Measurements from ENCODE around the gene TMEM245. TPM values are rescaled to one million over a fixed set of nuclear protein-coding genes. Genes with fewer than 3 reads are reported as not detected.
A peak's percentile ranks its signal among the peaks of the same experiment; 100 is the strongest.

Gene TMEM245
- total and polyA plus RNA-seq, 2 of the 13 experiments (the other 11 are each of a cell fraction or from before 2014, with no cell fraction given) = 53.5 to 55.4 TPM

DNA sequence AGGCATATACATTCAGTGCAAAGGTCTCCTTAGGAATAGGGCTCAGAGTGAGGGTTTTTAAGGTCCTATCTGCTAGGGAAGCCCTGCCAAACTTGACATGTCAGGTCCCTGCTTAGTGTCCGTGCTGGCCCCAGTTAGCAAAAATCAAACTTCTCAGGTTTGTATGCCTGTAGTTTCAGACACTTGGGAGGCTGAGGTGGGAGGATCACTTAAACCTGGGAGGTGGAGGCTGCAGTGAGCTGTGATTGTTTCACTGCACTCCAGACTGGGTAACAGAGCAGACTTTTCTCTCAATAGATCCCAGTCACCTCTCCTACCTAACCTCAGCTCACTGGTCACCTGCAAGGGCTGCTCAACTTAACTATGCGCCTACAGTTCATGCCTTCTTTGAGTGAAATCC, 18.7 kb upstream of the TMEM245 start:
- CTCF ChIA-PET (ENCODE audit: low intra/inter-chr PET ratio, low total read pairs) = no interaction called here
- peak; percentile 69; the same call in 1 of the 2 replicates for TF ChIP-seq ZNF770 (CRISPR knock-in tag; IDR thresholded peaks at IDR 0.05)
- TF ChIP-seq ZNF768 (CRISPR knock-in tag; IDR thresholded peaks at IDR 0.05) = no peak
- Histone ChIP-seq H3K4me3 (replicated peaks in 1 of 3; ENCODE audit: insufficient read depth in 1 of 3, low read depth in 2 of 3, low read length in 3 of 3) (no peak overlapping the region), H4K20me1 (ENCODE audit: insufficient read depth, low read length) (no peaks in the 10 kb centered on the region), H3K4me2 (ENCODE audit: low read depth, low read length) (no peak overlapping the region), H3K36me3 (replicated peaks in 1 of 2; ENCODE audit: control insufficient read depth in 1 of 2, insufficient read depth in 2 of 2, low read length in 2 of 2) (no peaks in the 10 kb centered on the region), H3K79me2 (ENCODE audit: insufficient read depth, low read length) (no peaks in the 10 kb centered on the region), H2AFZ (ENCODE audit: low read length) (no peak overlapping the region), H3K9ac (ENCODE audit: insufficient read depth, low read depth, low read length) (no peak overlapping the region), H3K4me1 (ENCODE audit: insufficient read depth, low read length) (peaks cover 16% of the 10 kb centered on the region), H3K9me3 (ENCODE audit: low read length) (no peaks in the 10 kb centered on the region), H3K27me3 (ENCODE audit: control insufficient read depth in 1 of 2, insufficient read depth in 2 of 2, low read length in 2 of 2) (no peaks in the 10 kb centered on the region), H3K27ac (ENCODE audit: extremely low read length, insufficient read depth, low read length) (no peak overlapping the region)
- in situ Hi-C loops (cut with HindIII; ENCODE audit: extremely low pct_ligation_motif_present, low pct_unique_long_range_greater_than_20kb) (no loop called here), intact Hi-C loops (cut with micrococcal nuclease; ENCODE audit: unreplicated experiment) (no loop called here)
- POLR2A ChIA-PET = no interaction called here
- WGBS (ENCODE audit: low lambda C conversion rate) = 97% methylated on average over 2 of the region's 2 CpGs
- BruUV-seq (replicated peaks) = no TSS peak
- ATAC-seq = no peak
- no peak for DNase-seq (ENCODE audit: low spot score)
- no peak for FAIRE-seq

DNA sequence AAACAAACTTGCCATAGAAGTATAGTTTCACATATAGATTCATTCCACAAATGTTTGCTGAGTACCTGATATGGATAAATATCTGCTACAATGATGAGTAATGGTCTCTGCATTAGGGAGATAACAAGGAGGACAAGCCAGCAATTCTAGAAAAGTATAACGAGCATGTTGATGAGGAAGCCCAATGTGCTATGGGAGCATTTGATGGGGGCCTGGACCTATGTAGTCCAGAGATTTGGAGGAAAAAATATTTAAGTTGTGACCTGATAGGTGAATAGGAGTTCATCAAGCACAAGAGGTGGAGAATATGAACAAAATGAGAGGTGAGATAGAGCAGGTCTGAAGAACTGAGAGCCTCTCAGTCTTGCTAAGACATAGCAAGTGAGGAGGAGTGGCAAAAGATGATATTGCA, 14.4 kb upstream of the TMEM245 start:
- in situ Hi-C loops (cut with HindIII; ENCODE audit: extremely low pct_ligation_motif_present, low pct_unique_long_range_greater_than_20kb) = no loop called here
- H3K9me3 ChIP-seq (ENCODE audit: low read length) = no peaks in the 10 kb centered on the region
- H4K20me1 ChIP-seq (ENCODE audit: insufficient read depth, low read length) = no peaks in the 10 kb centered on the region
- peaks cover 52% of the 10 kb centered on the region for H3K4me1 ChIP-seq (ENCODE audit: insufficient read depth, low read length)
- H3K79me2 ChIP-seq (ENCODE audit: insufficient read depth, low read length) = no peaks in the 10 kb centered on the region
- no peak for FAIRE-seq
- intact Hi-C loops (cut with micrococcal nuclease; ENCODE audit: unreplicated experiment) = no loop called here
- no peak for DNase-seq (ENCODE audit: low spot score)
- no peaks in the 10 kb centered on the region for H3K27me3 ChIP-seq (ENCODE audit: control insufficient read depth in 1 of 2, insufficient read depth in 2 of 2, low read length in 2 of 2)
- H3K36me3 ChIP-seq (replicated peaks in 1 of 2; ENCODE audit: control insufficient read depth in 1 of 2, insufficient read depth in 2 of 2, low read length in 2 of 2) = no peaks in the 10 kb centered on the region
- no peak overlapping the region for H3K27ac ChIP-seq (ENCODE audit: extremely low read length, insufficient read depth, low read length)
- BruUV-seq (replicated peaks) = no TSS peak
- CTCF ChIA-PET (ENCODE audit: low intra/inter-chr PET ratio, low total read pairs) = no interaction called here
- no peak overlapping the region for H3K4me3 ChIP-seq (replicated peaks in 1 of 3; ENCODE audit: insufficient read depth in 1 of 3, low read depth in 2 of 3, low read length in 3 of 3)
- WGBS (ENCODE audit: low lambda C conversion rate) = 100% methylated on average over 1 of the region's 1 CpG
- POLR2A ChIA-PET = no interaction called here
- H3K9ac ChIP-seq (ENCODE audit: insufficient read depth, low read depth, low read length) = no peak overlapping the region
- no peak for ATAC-seq
- H3K4me2 ChIP-seq (ENCODE audit: low read depth, low read length) = no peak overlapping the region
- H2AFZ ChIP-seq (ENCODE audit: low read length) = no peak overlapping the region
- no peak for TF ChIP-seq HOXD1 (CRISPR knock-in tag; IDR thresholded peaks at IDR 0.05)
- no peak for TF ChIP-seq ZNF337 (CRISPR knock-in tag; IDR thresholded peaks at IDR 0.05; ENCODE audit: borderline replicate concordance, low read depth)
- no peak for TF ChIP-seq PRDM15 (CRISPR knock-in tag; IDR thresholded peaks at IDR 0.05)
- no peak for TF ChIP-seq SP2 (CRISPR knock-in tag; IDR thresholded peaks at IDR 0.05)
- no peak for TF ChIP-seq ZNF589 (CRISPR knock-in tag; conservative IDR thresholded peaks at IDR 0.05)
- TF ChIP-seq FOXM1 (CRISPR knock-in tag; IDR thresholded peaks at IDR 0.05) = no peak
- no peak for TF ChIP-seq ZNF550 (CRISPR knock-in tag; IDR thresholded peaks at IDR 0.05; ENCODE audit: borderline replicate concordance)
- no peak for TF ChIP-seq TBX2 (CRISPR knock-in tag; IDR thresholded peaks at IDR 0.05; ENCODE audit: borderline replicate concordance)
- TF ChIP-seq ZNF326 (CRISPR knock-in tag; IDR thresholded peaks at IDR 0.05; ENCODE audit: borderline replicate concordance) = no peak
- TF ChIP-seq ZNF234 (CRISPR knock-in tag; conservative IDR thresholded peaks at IDR 0.05) = no peak
- no peak for TF ChIP-seq ZNF143 (CRISPR knock-in tag; IDR thresholded peaks at IDR 0.05)
- TF ChIP-seq HDAC6 (IDR thresholded peaks at IDR 0.05; ENCODE audit: low read depth, low read length) = no peak

Data from HepG2 (cell line).